Fibroblast of skin of right quadriceps (primary cell): ENCODE data around the gene FKBP10.
"Not testable (repeated sequence)": the region's sequence is repeated elsewhere in the genome, so short reads cannot be mapped to it uniquely, and the experiment has no call there.

Experiments used
- DNase-seq: peaks from one replicate; pipeline ENCODE4 v3.0.0-alpha.2; 2013

Gene FKBP10

GRCh38 chr17:41812381-41813151 lies at the start of gene FKBP10:
Gene FKBP10 (plus strand): TSS chr17:41813004. CDS start chr17:41813035, 31 bp downstream.
- DNase-seq = peak; percentile 93

- DNase-seq = no peak
Observed at GRCh38 chr17:41763327-41763726, 49.5 kb upstream of the FKBP10 start.

- no peak for DNase-seq
Observed at GRCh38 chr17:41766135-41766534, 46.7 kb upstream of the FKBP10 start.

GRCh38 chr17:41767324-41768042 lies 45.3 kb upstream of the FKBP10 start:
- DNase-seq = no peak

- no peak for DNase-seq
Observed at GRCh38 chr17:41768682-41769288, 44.0 kb upstream of the FKBP10 start.

GRCh38 chr17:41769346-41769862 lies 43.4 kb upstream of the FKBP10 start:
- DNase-seq = no peak

GRCh38 chr17:41769985-41770384 lies 42.8 kb upstream of the FKBP10 start:
- no peak for DNase-seq

- no peak for DNase-seq
Observed at GRCh38 chr17:41771389-41772206, 41.2 kb upstream of the FKBP10 start.

- no peak for DNase-seq
Observed at GRCh38 chr17:41772218-41772585, 40.6 kb upstream of the FKBP10 start.

- DNase-seq = no peak
Observed at GRCh38 chr17:41772586-41773189, 40.1 kb upstream of the FKBP10 start.

GRCh38 chr17:41773190-41773588 lies 39.6 kb upstream of the FKBP10 start:
- DNase-seq = peak; percentile 78

- no peak for DNase-seq
Observed at GRCh38 chr17:41773731-41774193, 39.0 kb upstream of the FKBP10 start.

GRCh38 chr17:41775394-41776226 lies 37.2 kb upstream of the FKBP10 start:
- DNase-seq = no peak

- DNase-seq = not testable (repeated sequence)
Observed at GRCh38 chr17:41776262-41776900, 36.4 kb upstream of the FKBP10 start.

GRCh38 chr17:41777157-41777573 lies 35.6 kb upstream of the FKBP10 start:
- no peak for DNase-seq

- peak; percentile 68 for DNase-seq
Observed at GRCh38 chr17:41777574-41778188, 35.1 kb upstream of the FKBP10 start.

GRCh38 chr17:41779954-41780353 lies 32.9 kb upstream of the FKBP10 start:
- DNase-seq = no peak

- no peak for DNase-seq
Observed at GRCh38 chr17:41781404-41782110, 31.2 kb upstream of the FKBP10 start.

- DNase-seq = no peak
Observed at GRCh38 chr17:41782142-41782541, 30.7 kb upstream of the FKBP10 start.
